ENCODE results near the gene IGFBP6.
A peak's percentile ranks its signal among the peaks of the same experiment; 100 is the strongest.

IGFBP6 gene, protein sequence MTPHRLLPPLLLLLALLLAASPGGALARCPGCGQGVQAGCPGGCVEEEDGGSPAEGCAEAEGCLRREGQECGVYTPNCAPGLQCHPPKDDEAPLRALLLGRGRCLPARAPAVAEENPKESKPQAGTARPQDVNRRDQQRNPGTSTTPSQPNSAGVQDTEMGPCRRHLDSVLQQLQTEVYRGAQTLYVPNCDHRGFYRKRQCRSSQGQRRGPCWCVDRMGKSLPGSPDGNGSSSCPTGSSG

GRCh38 chr12:53097564-53098353 is at the start of gene IGFBP6:
Gene IGFBP6, plus strand, starts transcription at chr12:53097667. Its CDS starts 51 bp downstream, at chr12:53097718.
- DNase-seq (ENCODE audit: low read depth in 2 of 2): peak; percentile 66 to 68

- DNase-seq (ENCODE audit: low read depth in 2 of 2): no peak
These were observed 49.3 kb upstream of the IGFBP6 start for GRCh38 chr12:53048033-53048779.

DNA sequence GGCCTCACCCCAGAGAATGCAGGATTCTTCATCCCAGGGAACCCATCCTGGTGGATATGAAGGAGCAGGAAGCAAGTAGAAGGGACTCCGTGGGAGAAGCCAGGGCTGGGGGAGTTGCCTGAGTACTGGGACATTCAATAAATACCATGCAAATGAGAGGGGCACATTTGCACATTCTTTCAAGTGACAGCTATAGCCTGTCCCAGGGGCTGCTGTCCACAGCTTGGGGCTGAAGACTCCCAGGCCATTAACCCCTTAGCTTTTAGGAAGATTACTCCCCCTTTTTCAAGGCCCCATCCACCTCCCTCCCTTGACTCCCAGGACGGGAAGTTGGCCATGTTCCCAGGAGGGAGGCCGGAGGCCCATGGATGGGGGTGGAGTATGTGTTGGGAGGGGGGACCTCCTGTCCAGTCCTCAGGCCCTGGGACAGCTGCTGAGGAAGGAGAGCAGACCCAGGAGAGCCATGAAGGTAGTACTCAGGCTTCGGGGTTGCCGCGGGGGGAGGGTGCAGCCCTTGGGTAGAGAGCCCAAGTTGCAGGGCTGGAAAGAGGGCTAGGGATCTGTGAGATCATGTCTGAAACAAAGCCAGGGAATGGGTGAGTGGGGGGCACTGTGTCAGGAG is 48.6 kb upstream of the IGFBP6 start:
- DNase-seq (ENCODE audit: low read depth in 2 of 2): no peak

DNA sequence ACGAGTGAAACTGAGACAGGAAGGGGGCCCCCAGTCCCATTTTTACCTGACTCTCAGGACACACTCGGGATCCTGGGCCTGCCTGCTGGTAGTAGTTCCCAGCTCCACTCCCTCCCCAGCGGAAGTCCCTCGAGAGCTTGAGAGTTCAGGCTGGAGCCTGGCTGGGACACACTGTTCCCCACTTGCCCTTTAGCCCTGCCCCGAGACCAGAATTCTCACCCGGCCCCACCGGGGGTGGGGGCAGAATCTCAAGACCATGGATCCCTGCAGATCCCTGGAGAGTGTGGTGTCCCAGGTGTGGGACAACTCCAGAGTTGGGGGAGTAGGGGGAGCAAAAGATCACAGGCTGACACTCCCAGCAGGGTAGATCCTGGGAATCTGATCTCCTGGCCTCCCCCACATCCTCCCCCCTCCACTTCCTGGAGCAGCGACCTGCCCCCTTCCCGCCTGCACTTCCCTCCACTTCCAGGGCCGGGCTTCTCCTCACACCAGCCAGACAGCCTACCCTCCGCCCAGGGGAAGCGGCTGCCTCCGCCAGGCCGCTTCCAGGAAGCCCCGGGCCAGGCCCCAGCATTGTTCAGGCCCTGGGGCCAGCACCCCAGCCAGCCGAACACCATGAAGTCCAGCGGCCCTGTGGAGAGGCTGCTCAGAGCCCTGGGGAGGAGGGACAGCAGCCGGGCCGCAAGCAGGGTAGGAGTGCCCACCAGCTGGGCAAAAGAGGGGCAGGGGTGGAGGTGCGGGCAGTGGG is 47.7 kb upstream of the IGFBP6 start, which contains the start of gene TNS2:
TNS2 (plus strand) TSS at position 495 of the 748 bp plus-strand sequence; CDS start at position 616, 121 bp downstream.
- no peak for DNase-seq (ENCODE audit: low read depth in 2 of 2)

- DNase-seq (ENCODE audit: low read depth in 2 of 2): no peak
These were observed 46.9 kb upstream of the IGFBP6 start for GRCh38 chr12:53050426-53051057.

- DNase-seq (ENCODE audit: low read depth in 2 of 2): no peak
These were observed 46.2 kb upstream of the IGFBP6 start for GRCh38 chr12:53051058-53051880.

- no peak for DNase-seq (ENCODE audit: low read depth in 2 of 2)
These were observed 45.5 kb upstream of the IGFBP6 start for GRCh38 chr12:53051881-53052412.

DNA sequence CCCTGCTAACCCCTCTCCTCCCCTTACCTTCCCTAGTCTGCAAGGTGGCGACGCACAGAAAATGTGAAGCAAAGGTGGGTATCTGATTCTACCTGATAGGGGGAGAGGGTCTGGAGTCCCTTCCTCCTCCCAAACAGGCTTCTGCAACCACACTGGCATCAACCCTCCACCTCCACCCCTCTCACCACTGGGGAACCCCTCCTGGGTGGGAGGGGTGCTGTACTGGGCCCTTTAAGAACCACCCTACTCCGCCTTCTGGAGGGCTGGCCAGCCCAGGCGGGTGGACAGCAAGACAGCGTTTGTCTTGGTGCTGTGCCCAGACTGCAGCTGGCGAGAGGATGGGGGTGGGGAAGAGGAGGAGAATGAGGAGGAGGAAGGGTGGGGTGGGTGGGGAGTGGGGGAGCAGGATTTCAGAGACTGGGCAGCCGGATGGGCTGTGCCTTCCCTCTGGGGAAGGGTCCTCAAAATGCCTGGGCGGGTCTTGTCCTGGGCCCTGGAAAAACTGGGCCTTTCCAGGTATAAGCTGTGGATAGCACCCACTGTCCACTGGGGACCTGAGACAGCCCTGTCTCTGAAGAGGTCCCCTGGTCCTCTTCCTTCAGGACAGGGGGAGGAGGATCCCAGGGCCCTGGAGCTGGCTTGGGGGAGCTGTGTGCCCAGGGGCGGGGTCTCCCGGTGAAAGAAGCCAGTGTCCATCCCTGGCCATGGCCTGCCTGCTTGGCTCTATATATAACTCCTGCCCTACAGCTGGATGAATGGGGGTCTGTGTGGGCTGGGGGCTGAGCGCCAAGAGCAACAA is 44.8 kb upstream of the IGFBP6 start:
- no peak for DNase-seq (ENCODE audit: low read depth in 2 of 2)

DNA sequence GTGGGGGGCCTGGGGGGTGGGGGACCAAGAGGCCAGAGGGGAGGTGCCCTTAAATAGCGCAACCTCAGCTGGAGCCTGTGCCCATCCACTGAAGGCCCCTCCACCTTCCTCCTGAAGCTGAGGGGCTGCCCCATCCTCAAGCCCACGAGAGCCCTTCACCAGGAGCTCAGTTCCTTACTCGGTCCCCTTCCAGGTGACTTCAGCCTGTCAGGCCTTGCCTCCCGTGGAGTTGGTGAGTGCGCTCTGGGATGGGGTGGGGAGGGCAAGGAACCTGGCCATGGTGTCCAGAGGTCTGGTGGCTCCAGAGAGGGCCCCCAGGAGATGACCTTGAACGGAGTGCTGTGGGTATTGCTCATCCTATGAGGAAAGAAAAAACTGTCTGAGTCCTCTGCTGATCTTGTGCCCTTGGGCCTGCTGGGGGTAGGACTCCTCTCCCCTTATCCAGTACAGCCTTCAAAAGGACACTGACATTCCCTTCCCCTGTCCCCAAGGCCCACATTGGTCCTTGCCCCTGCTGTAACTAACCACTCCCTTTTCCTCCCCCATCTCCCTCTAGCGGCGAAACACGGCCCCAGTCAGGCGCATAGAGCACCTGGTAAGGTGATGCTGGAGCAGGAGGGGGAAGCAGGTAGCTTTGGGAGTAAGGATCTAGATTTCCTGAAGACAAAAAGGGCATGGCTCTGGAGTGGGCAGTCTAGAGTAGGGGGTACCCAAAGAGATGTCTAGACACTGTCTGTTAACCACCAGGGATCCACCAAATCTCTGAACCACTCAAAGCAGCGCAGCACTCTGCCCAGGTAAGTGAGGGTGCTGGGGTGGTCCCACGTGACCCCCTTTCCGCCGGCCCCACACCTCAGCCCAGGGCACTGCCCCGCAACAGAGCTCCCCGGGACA is 44.0 kb upstream of the IGFBP6 start:
- peak in 1 of 2 donors; percentile 33 for DNase-seq (ENCODE audit: low read depth in 2 of 2)

DNA sequence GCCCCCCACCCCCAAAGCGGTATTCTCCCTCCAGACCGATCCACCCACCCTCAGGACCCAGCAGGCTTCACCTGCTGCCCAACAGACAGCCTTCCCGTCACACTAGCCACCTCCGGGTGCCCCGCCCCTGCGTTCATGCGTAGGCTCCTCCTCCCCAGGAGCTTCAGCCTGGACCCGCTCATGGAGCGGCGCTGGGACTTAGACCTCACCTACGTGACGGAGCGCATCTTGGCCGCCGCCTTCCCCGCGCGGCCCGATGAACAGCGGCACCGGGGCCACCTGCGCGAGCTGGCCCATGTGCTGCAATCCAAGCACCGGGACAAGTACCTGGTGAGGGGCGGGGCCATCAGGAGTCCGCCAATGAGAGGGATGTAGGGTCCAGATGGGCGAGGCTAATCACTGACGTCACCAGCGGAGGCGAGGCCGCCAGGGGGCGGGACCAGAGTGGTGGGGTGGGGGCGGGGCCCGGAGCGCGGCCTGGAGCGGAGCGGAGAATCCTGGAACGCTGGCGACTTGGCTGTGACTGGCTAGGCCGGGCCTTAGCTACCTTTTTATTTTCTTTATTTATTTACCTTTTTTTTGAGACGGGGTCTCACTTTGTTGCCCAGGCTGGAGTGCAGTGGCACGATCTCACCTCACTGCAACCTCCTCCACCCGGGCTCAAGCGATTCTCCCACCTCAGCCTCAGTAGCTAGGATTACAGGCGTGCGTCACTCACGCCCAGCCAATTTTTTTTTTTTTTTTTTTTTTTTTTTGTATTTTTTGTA is 43.2 kb upstream of the IGFBP6 start:
- peak; percentile 85 to 87 for DNase-seq (ENCODE audit: low read depth in 2 of 2)

DNA sequence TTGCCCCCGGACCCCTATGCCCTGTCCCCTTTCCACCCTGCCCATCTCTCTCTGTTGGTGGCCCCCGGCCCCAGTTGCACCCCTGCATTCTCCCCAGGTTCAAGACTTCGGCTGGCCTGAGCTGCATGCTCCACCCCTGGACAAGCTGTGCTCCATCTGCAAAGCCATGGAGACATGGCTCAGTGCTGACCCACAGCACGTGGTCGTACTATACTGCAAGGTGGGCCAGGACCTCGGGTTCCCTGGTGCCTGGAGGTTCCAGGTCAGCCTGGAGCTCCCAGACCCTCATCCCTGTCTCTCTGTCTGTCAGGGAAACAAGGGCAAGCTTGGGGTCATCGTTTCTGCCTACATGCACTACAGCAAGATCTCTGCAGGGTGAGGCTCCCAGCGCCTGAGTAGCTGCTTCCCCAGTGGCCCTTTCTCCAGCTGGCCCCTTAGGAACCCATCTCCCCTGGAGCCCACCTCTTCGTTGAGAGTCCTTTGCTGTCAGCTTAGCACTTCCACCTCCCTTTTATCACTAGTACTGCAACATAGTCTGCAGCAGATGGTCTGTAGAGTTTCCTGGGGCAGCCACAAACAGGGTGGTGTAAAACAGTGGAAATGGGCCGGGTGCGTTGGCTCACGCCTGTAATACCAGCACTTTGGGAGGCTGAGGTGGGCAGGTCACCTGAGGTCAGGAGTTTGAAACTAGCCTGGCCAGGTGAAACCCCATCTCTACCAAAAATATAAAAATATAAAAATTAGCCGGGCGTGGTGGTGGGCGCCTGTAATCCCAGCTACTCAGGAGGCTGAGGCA is 41.8 kb upstream of the IGFBP6 start:
- no peak for DNase-seq (ENCODE audit: low read depth in 2 of 2)

GRCh38 chr12:53056296-53056695 is 41.2 kb upstream of the IGFBP6 start:
- DNase-seq (ENCODE audit: low read depth in 2 of 2): no peak

DNA sequence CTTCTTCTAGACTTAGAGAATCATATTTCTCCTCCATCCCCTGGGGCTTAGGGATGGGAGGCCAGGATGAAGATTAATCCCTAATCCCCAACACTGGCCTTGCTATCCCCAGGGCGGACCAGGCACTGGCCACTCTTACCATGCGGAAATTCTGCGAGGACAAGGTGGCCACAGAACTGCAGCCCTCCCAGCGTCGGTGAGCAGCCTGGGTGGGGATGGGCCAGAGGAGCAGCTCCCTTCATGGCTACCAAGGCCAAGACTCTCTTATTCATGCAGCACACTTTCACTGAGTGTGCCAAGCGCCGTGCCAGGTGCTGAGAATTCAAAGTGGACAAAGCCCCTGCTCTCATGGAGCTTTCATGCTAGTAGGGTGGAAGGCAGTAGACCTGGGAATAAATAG is 40.6 kb upstream of the IGFBP6 start:
- DNase-seq (ENCODE audit: low read depth in 2 of 2): no peak

GRCh38 chr12:53057816-53058500 is 39.5 kb upstream of the IGFBP6 start:
- no peak for DNase-seq (ENCODE audit: low read depth in 2 of 2)

DNA sequence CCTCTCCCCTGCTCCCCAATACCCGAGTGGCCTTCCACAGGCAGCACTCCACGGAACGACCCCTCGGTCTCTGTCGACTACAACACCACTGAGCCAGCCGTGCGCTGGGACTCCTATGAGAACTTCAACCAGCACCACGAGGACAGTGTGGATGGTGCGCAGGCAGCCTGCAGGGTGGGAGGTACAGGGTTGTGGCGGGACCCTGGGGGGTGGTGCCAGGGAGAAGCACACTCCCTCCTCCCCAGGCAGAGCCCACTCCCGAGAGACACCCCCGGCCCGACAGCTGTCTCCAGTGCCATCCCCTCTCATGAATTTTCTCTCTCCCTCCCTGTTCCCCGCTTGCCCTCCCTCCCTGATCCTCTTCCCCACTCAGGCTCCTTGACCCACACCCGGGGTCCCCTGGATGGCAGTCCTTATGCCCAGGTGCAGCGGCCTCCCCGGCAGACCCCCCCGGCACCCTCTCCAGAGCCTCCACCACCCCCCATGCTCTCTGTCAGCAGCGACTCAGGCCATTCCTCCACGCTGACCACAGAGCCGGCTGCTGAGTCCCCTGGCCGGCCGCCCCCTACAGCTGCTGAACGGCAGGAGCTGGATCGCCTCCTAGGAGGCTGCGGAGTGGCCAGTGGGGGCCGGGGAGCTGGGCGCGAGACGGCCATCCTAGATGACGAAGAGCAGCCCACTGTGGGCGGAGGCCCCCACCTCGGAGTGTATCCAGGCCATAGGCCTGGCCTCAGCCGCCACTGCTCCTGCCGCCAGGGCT is 38.6 kb upstream of the IGFBP6 start:
- DNase-seq (ENCODE audit: low read depth in 2 of 2): no peak
